Embryonic facial prominence (tissue), 1 donor: Measurements from ENCODE around the gene CASTOR2.
"Not testable (repeated sequence)": the region's sequence is repeated elsewhere in the genome, so short reads cannot be mapped to it uniquely, and the experiment has no call there.

Source experiments
- DNase-seq: peaks from one replicate; pipeline ENCODE4 v3.0.0-alpha.2; 2016; ENCODE audit errors: extremely low spot score

CASTOR2 gene

GRCh38 chr7:75050501-75050900, 86.0 kb downstream of the CASTOR2 start:
- no peak for DNase-seq

DNA sequence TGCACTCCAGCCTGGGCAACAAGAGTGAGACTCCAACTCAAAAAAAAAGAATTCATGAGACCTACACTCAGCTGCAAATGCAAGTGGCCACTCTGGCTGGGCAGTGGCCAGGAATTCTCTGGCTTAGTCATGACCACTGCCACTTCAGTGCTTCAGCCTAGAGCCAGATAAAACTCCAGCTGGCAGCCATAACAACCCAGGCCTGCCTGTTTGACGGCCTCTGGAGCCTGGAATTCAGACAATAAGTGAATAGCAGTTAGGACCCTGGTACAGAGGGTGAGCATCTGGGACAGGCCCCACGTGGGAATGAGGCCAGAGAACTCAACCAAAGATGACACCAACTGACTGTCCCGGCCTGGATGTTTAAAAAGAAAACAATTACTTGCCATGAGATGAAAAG, 90.2 kb downstream of the CASTOR2 start:
- no peak for DNase-seq

- DNase-seq, result no peak
Measured at GRCh38 chr7:75055155-75055554, 90.7 kb downstream of the CASTOR2 start.

DNA sequence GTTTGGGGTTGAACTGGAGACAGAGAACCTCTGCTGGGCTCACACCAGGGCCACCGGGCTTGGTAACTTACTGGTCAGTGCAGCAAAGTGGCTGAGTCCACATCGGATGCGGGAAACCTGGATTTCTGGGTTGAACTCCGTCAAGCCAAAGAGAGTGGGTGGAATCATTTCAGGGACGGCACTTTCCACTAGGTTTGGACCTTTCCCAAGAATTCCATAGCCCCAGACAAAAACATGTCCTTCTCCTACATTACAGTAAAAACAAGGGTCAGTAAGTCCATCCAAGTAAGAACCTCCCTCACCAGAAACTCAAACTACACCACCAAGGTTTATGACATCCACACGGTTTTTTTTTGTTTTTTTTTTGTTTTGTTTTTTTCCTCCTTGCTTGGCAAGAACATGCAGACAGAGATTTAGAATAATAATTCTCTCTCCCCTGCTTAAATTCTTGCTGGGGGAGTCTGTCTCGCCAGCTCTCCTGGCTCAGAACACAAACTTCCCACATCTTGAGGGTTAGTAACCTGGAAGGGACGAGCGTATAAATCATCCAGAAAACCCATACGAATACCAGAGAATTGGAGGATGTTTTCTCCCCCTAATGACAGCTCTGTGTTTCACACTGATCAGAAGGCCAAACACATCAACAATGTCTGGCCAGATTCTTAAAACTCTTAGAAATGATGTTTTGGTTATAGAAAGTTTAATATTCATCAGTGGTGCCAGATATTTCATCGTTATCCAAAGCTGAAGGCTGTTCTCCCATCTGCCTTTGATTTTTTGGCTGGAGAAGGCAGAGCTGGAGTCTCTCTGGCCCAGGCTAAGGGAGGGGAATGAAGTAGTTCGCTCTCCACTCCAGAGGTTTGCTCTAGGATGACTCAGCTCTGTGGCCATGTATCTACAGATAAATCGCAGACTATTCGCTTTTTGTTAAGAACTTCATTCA, 91.6 kb downstream of the CASTOR2 start:
- DNase-seq, result no peak

- no peak for DNase-seq
Measured at GRCh38 chr7:75058406-75058805, 93.9 kb downstream of the CASTOR2 start.

DNA sequence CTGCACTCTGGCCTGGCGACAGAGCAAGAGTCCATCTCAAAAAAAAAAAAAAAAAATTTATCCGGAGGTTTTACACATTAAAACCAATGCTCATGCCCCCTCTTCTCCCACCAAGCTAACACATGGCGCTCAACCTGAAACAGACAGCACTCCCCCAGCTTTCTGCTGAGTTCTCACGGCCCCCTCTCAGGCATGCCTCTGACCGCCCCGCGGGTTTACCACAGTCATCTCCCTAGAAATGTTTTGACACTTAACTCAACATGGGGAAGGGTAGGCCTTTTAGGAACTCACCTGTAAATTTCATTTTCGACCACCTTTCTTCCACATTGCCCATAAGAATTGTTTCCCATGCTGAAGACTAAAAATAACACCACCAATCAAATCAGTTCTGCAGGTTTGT, 99.8 kb downstream of the CASTOR2 start:
- no peak for DNase-seq

DNA sequence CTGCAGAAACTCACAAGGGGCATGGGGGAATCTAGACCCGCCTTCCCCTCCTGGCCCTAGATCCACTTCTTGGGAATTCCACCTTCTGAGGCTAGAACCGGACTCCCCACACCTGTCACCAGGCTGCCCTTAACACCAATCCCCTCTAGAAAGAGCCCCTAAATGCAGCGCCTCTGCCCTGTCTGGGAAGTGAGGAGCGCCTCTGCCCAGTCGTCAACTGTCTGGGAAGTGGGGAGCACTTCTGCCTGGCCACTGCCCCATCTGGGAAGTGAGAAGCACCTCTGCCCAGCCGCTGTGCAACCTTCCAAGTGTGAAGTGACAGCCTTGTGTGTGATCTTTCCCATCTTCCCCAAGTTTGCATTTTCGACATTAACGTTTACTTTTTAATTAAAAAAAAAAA, 100.3 kb downstream of the CASTOR2 start:
- DNase-seq, result no peak

- no peak for DNase-seq
Measured at GRCh38 chr7:75066521-75066920, 102.0 kb downstream of the CASTOR2 start.

GRCh38 chr7:75072981-75073283, 108.4 kb downstream of the CASTOR2 start:
- no peak for DNase-seq

DNA sequence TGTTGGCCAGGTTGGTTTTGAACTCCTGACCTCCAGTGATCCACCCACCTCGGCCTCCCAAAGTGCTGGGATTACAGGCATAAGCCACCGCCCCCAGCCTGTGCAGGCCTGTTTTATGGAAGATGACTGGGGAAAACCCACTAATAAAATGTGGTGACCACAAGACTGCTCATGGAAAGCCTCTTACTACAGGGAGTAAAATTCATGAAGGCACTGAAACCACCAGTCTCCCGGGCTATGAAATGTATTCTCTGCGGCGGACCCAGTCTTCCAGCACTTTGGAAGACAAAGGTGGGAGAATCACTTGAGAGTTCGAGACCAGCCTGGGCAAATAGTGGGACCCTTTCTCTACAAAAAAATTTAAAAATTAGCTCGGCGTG, 109.7 kb downstream of the CASTOR2 start:
- not testable (repeated sequence) for DNase-seq
